Heart right ventricle (tissue), 16 donors: Measurements from ENCODE around the gene KRTAP3-3. TPM values are rescaled to one million over a fixed set of nuclear protein-coding genes. Genes with fewer than 3 reads are reported as not detected.

Experiments used
- ATAC-seq, 8 donors: fragments of 200-7000 bp; cut with Tn5 transposase; one replicate each; pipeline ENCODE4 v1.9.1; 2020; ENCODE audit warnings: mild to moderate bottlenecking in 8 of 8, moderate library complexity in 8 of 8, moderate number of reproducible peaks in 1 of 8
- DNase-seq, 2 donors: peaks; one replicate each; pipeline ENCODE4 v3.0.0-alpha.2; 2020
- H3K27ac ChIP-seq, 10 donors: fragments of 200-600 bp; sonication (generic) in 2 of 10; one replicate each; pipeline versions ENCODE4 v1.5.0 to v1.8.0; 2020 to 2022; ENCODE audit warnings: mild to moderate bottlenecking in 3 of 10
- H3K27me3 ChIP-seq, 7 donors: fragments of 200-600 bp; one replicate each; pipeline ENCODE4 v1.8.0; 2021 to 2022; ENCODE audit warnings: mild to moderate bottlenecking in 2 of 7
- H3K36me3 ChIP-seq, 9 donors: fragments of 200-600 bp; sonication (generic) in 1 of 9; one replicate each; pipeline versions ENCODE4 v1.5.0 to v1.8.0; 2020 to 2022; ENCODE audit warnings: mild to moderate bottlenecking in 2 of 9
- H3K4me1 ChIP-seq, 9 donors: fragments of 200-600 bp; sonication (generic) in 1 of 9; one replicate each; pipeline versions ENCODE4 v1.5.0 to v1.8.0; 2020 to 2022; ENCODE audit warnings: mild to moderate bottlenecking in 4 of 9
- H3K4me3 ChIP-seq, 10 donors: fragments of 200-600 bp; sonication (generic) in 2 of 10; one replicate each; pipeline versions ENCODE4 v1.5.0 to v1.8.0; 2020 to 2022; ENCODE audit warnings: mild to moderate bottlenecking in 7 of 10, moderate library complexity in 2 of 10
- H3K9me3 ChIP-seq, 11 donors: fragments of 200-600 bp in 10 of 11; sonication (generic) in 2 of 11; one replicate each; pipeline versions ENCODE4 v1.5.0 to v1.8.0; 2013 to 2022; ENCODE audit warnings: mild to moderate bottlenecking in 2 of 11, control low read depth in 1 of 11, moderate library complexity in 1 of 11
- CTCF ChIP-seq, 9 donors: fragments of 200-600 bp; sonication (generic) in 2 of 9; IDR thresholded peaks; one replicate each; pipeline versions ENCODE4 v1.5.0 to v1.8.0; 2021 to 2022; ENCODE audit warnings: antibody characterized with exemption in 9 of 9, mild to moderate bottlenecking in 5 of 9, moderate library complexity in 1 of 9
- WGBS, 2 donors: extraction: QIAGEN DNeasy Blood & Tissue Kit; methylation state at CpG; one replicate each; pipeline ENCODE4 v1.1.7; 2013; ENCODE audit warnings: inconsistent platforms in 1 of 2; 5-methylcytosine and 5-hydroxymethylcytosine counted together
- intact Hi-C, 10 donors: fragments of 100-400 bp; cut with DNase I; formaldehyde crosslinking; loops; one replicate each; pipeline versions ENCODE4 v1.11.1 to v1.14.2; 2022
- polyA plus RNA-seq, 2 donors: library from polyadenylated mRNA; stranded (reverse); fragments of 200-250 nt; gene quantifications; one replicate each; pipeline ENCODE4 v1.2.3, GENCODE V29; 2013
- total RNA-seq, 10 donors: library from RNA; stranded (reverse); fragmentation: NEBNext Ultra II Directional in 3 of 10; extraction: Animal tissue kit (Norgen Biotek cat#: 25700) in 3 of 10; gene quantifications; one replicate each; pipeline versions ENCODE4 v1.2.1 to v1.2.4, GENCODE V29; 2021 to 2023
- donor health status: Arrhythmogenic right ventricular cardiomyopathy.
- donor health status: ischemic (EF 13 %, LVEDD 7.1; RV severe dilation, severe dysfunction).
- donor health status: healthy with polysubstance abuse.
- donor health status: DM: no; HTN: yes; CAD: no.
- donor health status: DM: no; HTN: no; CAD: no.
- donor health status: ischemic (EF 25% LVEDD 6.9; RV normal size, moderate dysfunction).
- donor health status: ischemic (EF 25% LVEDD 5.7; RV mildly dilated, moderate dysfunction).
- donor health status: healthy.
- donor health status: DM: yes; HTN: yes; CAD: no.
- donor health status: Ischemic cardiomyopathy.
- donor health status: ischemic (EF 35%, LVEDD 5.7; RV mildly dilated, moderate dysfunction).
- donor health status: nonischemic (EF 11% LVEDD 7.7; RV severe dilation, severe dysfunction).
- donor health status: DM: yes; HTN: yes; CAD: no.
- donor health status: PGD.
- donor health status: ischemic (EF 29% LVEDD 5.4; RV normal size, mild dysfunction).
- donor health status: nonischemic (EF 23%, LVEDD 6.1; RV moderate dilation, normal function).

Gene KRTAP3-3
- total and polyA plus RNA-seq, 12 donors: not detected

- H3K36me3 ChIP-seq: no peaks in the 10 kb centered on the region
- ATAC-seq (no peak), DNase-seq (no peak)
- TF ChIP-seq CTCF (IDR thresholded peaks at IDR 0.05): no peak
- H3K9me3 ChIP-seq: no peaks in the 10 kb centered on the region
- intact Hi-C loops: no loop called here
- peaks cover 0 to 57% (median 31%) of the 10 kb centered on the region in 7 donors for H3K27me3 ChIP-seq
- H3K4me1 ChIP-seq: no peaks in the 10 kb centered on the region
- WGBS, 2 donors: 78 to 88% methylated on average over 12 of the region's 12 CpGs
- H3K27ac ChIP-seq: no peak within 1 kb of the TSS
- no peak within 1 kb of the TSS for H3K4me3 ChIP-seq
These were observed 35.8 kb upstream of the KRTAP3-3 start, which contains the start of gene KRTAP1-4 for GRCh38 chr17:41029633-41030245. Gene KRTAP1-4 (minus strand): TSS chr17:41030195. CDS start chr17:41030078, 117 bp downstream.

GRCh38 chr17:41026715-41027471 lies 32.9 kb upstream of the KRTAP3-3 start, which contains the start of gene KRTAP1-5:
Gene KRTAP1-5 (minus strand): TSS chr17:41027208. CDS start chr17:41027155, 53 bp downstream.
- ATAC-seq (no peak), DNase-seq (no peak)
- Histone ChIP-seq H3K4me3 (no peak within 1 kb of the TSS), H3K36me3 (no peaks in the 10 kb centered on the region), H3K27ac (no peak within 1 kb of the TSS), H3K27me3 (peaks cover 0 to 47% (median 26%) of the 10 kb centered on the region in 7 donors), H3K9me3 (peaks cover 0 to under 1% (median 0%) of the 10 kb centered on the region in 11 donors), H3K4me1 (no peaks in the 10 kb centered on the region)
- TF ChIP-seq CTCF (IDR thresholded peaks at IDR 0.05): no peak
- intact Hi-C loops: no loop called here
- WGBS, 2 donors: 67 to 75% methylated on average over 9 of the region's 9 CpGs

GRCh38 chr17:41024697-41025096 lies 30.7 kb upstream of the KRTAP3-3 start:
- no peaks in the 10 kb centered on the region for H3K4me1 ChIP-seq
- peaks cover 0 to 37% (median 25%) of the 10 kb centered on the region in 7 donors for H3K27me3 ChIP-seq
- ATAC-seq: no peak
- no peak for DNase-seq
- H3K36me3 ChIP-seq: no peaks in the 10 kb centered on the region
- H3K9me3 ChIP-seq: peaks cover 0 to 10% (median 0%) of the 10 kb centered on the region in 11 donors
- intact Hi-C loops: no loop called here
- H3K27ac ChIP-seq: no peak overlapping the region
- TF ChIP-seq CTCF (IDR thresholded peaks at IDR 0.05): no peak
- H3K4me3 ChIP-seq: no peak overlapping the region
- WGBS, 2 donors: 72 to 79% methylated on average over 3 of the region's 3 CpGs

GRCh38 chr17:41020336-41020735 lies 26.4 kb upstream of the KRTAP3-3 start:
- intact Hi-C loops: no loop called here
- H3K27me3 ChIP-seq: peaks cover 0 to 7% (median 0%) of the 10 kb centered on the region in 7 donors
- no peak for TF ChIP-seq CTCF (IDR thresholded peaks at IDR 0.05)

More at GRCh38 chr17:41020336-41020735, 26.4 kb upstream of the KRTAP3-3 start:
- H3K4me3 ChIP-seq: no peak overlapping the region
- no peaks in the 10 kb centered on the region for H3K36me3 ChIP-seq
- H3K9me3 ChIP-seq: peaks cover 0 to 10% (median 0%) of the 10 kb centered on the region in 11 donors
- no peak for DNase-seq
- no peak overlapping the region for H3K27ac ChIP-seq
- no peak for ATAC-seq
- no peaks in the 10 kb centered on the region for H3K4me1 ChIP-seq
